ENCODE measurements around the gene EXD3. TPM values are rescaled to one million over a fixed set of nuclear protein-coding genes. Genes with fewer than 3 reads are reported as not detected.

EXD3 gene
- total RNA-seq, 1 donor from 2014 or later, result 19.9 TPM

- peaks cover 10% of the 10 kb centered on the region for H3K27me3 Mint-ChIP-seq (ENCODE audit: unreplicated experiment)
- no peak overlapping the region for H3K4me3 Mint-ChIP-seq (ENCODE audit: unreplicated experiment)
- H3K36me3 Mint-ChIP-seq (ENCODE audit: low read depth, unreplicated experiment), result peaks cover 14% of the 10 kb centered on the region
- no peak overlapping the region for H3K27ac Mint-ChIP-seq (ENCODE audit: unreplicated experiment)
- no peaks in the 10 kb centered on the region for H3K9me3 Mint-ChIP-seq (ENCODE audit: unreplicated experiment)
- H3K4me1 Mint-ChIP-seq (ENCODE audit: unreplicated experiment), result no peaks in the 10 kb centered on the region
- no peak for DNase-seq (ENCODE audit: low spot score)
- no peak for TF ChIP-seq CTCF (IDR thresholded peaks at IDR 0.05; ENCODE audit: unreplicated experiment)
These were observed 70.3 kb downstream of the EXD3 start for GRCh38 chr9:137352511-137353222.

GRCh38 chr9:137351781-137352501 lies 71.0 kb downstream of the EXD3 start:
- no peak for TF ChIP-seq CTCF (IDR thresholded peaks at IDR 0.05; ENCODE audit: unreplicated experiment)
- no peak overlapping the region for H3K4me3 Mint-ChIP-seq (ENCODE audit: unreplicated experiment)
- no peaks in the 10 kb centered on the region for H3K9me3 Mint-ChIP-seq (ENCODE audit: unreplicated experiment)
- H3K36me3 Mint-ChIP-seq (ENCODE audit: low read depth, unreplicated experiment), result peaks cover 16% of the 10 kb centered on the region
- no peak overlapping the region for H3K27ac Mint-ChIP-seq (ENCODE audit: unreplicated experiment)
- peaks cover 6% of the 10 kb centered on the region for H3K27me3 Mint-ChIP-seq (ENCODE audit: unreplicated experiment)
- no peaks in the 10 kb centered on the region for H3K4me1 Mint-ChIP-seq (ENCODE audit: unreplicated experiment)
- DNase-seq (ENCODE audit: low spot score), result no peak

GRCh38 chr9:137350696-137351584 lies 72.0 kb downstream of the EXD3 start:
- peaks cover 4% of the 10 kb centered on the region for H3K9me3 Mint-ChIP-seq (ENCODE audit: unreplicated experiment)
- peaks cover 16% of the 10 kb centered on the region for H3K36me3 Mint-ChIP-seq (ENCODE audit: low read depth, unreplicated experiment)
- H3K4me3 Mint-ChIP-seq (ENCODE audit: unreplicated experiment), result no peak overlapping the region
- no peaks in the 10 kb centered on the region for H3K4me1 Mint-ChIP-seq (ENCODE audit: unreplicated experiment)
- no peak for DNase-seq (ENCODE audit: low spot score)
- no peak overlapping the region for H3K27ac Mint-ChIP-seq (ENCODE audit: unreplicated experiment)
- no peak for TF ChIP-seq CTCF (IDR thresholded peaks at IDR 0.05; ENCODE audit: unreplicated experiment)
- peaks cover 4% of the 10 kb centered on the region for H3K27me3 Mint-ChIP-seq (ENCODE audit: unreplicated experiment)

- H3K27ac Mint-ChIP-seq (ENCODE audit: unreplicated experiment), result no peak overlapping the region
- peaks cover 4% of the 10 kb centered on the region for H3K9me3 Mint-ChIP-seq (ENCODE audit: unreplicated experiment)
- no peak for DNase-seq (ENCODE audit: low spot score)
- H3K27me3 Mint-ChIP-seq (ENCODE audit: unreplicated experiment), result peaks cover 4% of the 10 kb centered on the region
- H3K36me3 Mint-ChIP-seq (ENCODE audit: low read depth, unreplicated experiment), result peaks cover 16% of the 10 kb centered on the region
- H3K4me1 Mint-ChIP-seq (ENCODE audit: unreplicated experiment), result no peaks in the 10 kb centered on the region
- no peak for TF ChIP-seq CTCF (IDR thresholded peaks at IDR 0.05; ENCODE audit: unreplicated experiment)
- no peak overlapping the region for H3K4me3 Mint-ChIP-seq (ENCODE audit: unreplicated experiment)
These were observed 73.4 kb downstream of the EXD3 start for GRCh38 chr9:137349471-137350033.

All from endothelial cell (in vitro differentiated cells).